Esophagus squamous epithelium (tissue), 5 donors: ENCODE data around the gene SESTD1. TPM values are rescaled to one million over a fixed set of nuclear protein-coding genes. Genes with fewer than 3 reads are reported as not detected.

Experiments used
- DNase-seq: peaks from one replicate; lab custom pipeline; 2025; lab: John Stamatoyannopoulos, UW
- H3K27ac ChIP-seq, 4 donors: fragments of 200-600 bp; sonication (generic); one replicate each; pipeline ENCODE4 v1.5.1; 2016 to 2019; ENCODE audit warnings: mild to moderate bottlenecking in 1 of 4
- H3K27me3 ChIP-seq, 4 donors: fragments of 200-600 bp; sonication (generic); 1 replicate in 3 of 4; 2 replicates in 1 of 4; pipeline versions ENCODE4 v1.5.1 to v1.6.0; 2017 to 2021; ENCODE audit warnings: antibody characterized with exemption in 1 of 4
- H3K36me3 ChIP-seq, 3 donors: fragments of 200-600 bp; sonication (generic); one replicate each; pipeline ENCODE4 v1.5.1; 2016 to 2019
- H3K4me1 ChIP-seq, 3 donors: fragments of 200-600 bp; sonication (generic); one replicate each; pipeline ENCODE4 v1.5.1; 2017 to 2019
- H3K4me3 ChIP-seq, 4 donors: fragments of 200-600 bp; sonication (generic); 1 replicate in 3 of 4; 2 replicates in 1 of 4; pipeline ENCODE4 v1.5.1; 2016 to 2019; ENCODE audit warnings: mild to moderate bottlenecking in 2 of 4, moderate library complexity in 1 of 4
- H3K9me3 ChIP-seq, 3 donors: fragments of 200-600 bp; sonication (generic); one replicate each; pipeline ENCODE4 v1.5.1; 2016 to 2019
- POLR2A ChIP-seq, 4 donors: fragments of 450-650 bp; IDR thresholded peaks; one replicate each; pipeline ENCODE4 v1.6.1; 2017; ENCODE audit warnings: antibody characterized with exemption in 4 of 4, mild to moderate bottlenecking in 4 of 4, moderate library complexity in 3 of 4
- WGBS, 2 donors: methylation state at CpG; one replicate each; pipeline ENCODE4 v1.1.5; 2018; 5-methylcytosine and 5-hydroxymethylcytosine counted together
- intact Hi-C: fragments of 100-400 bp; cut with DNase I; formaldehyde crosslinking; loops from one replicate; pipeline ENCODE4 v1.15.0; 2022
- total RNA-seq, 4 donors: library from RNA; depleted of rRNA; stranded (reverse); fragments of >200 nt; gene quantifications; one replicate each; pipeline ENCODE4 v1.1.0, GENCODE V29; 2016
- TF ChIP-seq, protein P1 (sequence below), 6 experiments: fragments of 450-650 bp in 4 of 6; fragments of 200-600 bp in 2 of 6; sonication (generic) in 2 of 6; IDR thresholded peaks; one replicate each; pipeline ENCODE4 v1.5.1; 2016 to 2019; ENCODE audit warnings: antibody characterized with exemption in 6 of 6, mild to moderate bottlenecking in 4 of 6, moderate library complexity in 4 of 6
- donor health status: DM: yes; HTN: yes; CAD: no.

The SESTD1 gene
- total RNA-seq, 4 donors from 2014 or later: 5.0 to 22.9 (median 14.0) TPM

DNA sequence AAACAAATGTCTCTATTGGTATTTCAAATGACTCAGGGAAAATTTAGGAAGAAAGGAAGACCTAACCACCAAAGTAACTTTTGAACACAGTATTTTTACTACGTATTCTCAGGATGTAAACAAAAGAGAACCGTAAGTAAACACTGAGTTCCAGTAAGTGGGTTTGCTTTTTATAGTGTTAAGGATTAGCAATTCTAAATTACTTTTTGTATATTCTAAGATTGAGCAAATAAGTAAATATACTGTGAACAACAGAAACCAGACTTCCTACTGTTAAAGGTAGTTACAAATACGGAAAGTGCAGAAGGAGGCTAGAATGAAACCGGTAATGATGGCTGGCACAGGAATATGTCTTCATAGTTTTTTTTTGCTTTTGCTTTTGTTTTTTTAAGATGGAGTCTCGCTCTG is 31.5 kb downstream of the SESTD1 start:
- intact Hi-C loops: no loop called here
- TF ChIP-seq, protein P1, sequence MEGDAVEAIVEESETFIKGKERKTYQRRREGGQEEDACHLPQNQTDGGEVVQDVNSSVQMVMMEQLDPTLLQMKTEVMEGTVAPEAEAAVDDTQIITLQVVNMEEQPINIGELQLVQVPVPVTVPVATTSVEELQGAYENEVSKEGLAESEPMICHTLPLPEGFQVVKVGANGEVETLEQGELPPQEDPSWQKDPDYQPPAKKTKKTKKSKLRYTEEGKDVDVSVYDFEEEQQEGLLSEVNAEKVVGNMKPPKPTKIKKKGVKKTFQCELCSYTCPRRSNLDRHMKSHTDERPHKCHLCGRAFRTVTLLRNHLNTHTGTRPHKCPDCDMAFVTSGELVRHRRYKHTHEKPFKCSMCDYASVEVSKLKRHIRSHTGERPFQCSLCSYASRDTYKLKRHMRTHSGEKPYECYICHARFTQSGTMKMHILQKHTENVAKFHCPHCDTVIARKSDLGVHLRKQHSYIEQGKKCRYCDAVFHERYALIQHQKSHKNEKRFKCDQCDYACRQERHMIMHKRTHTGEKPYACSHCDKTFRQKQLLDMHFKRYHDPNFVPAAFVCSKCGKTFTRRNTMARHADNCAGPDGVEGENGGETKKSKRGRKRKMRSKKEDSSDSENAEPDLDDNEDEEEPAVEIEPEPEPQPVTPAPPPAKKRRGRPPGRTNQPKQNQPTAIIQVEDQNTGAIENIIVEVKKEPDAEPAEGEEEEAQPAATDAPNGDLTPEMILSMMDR (IDR thresholded peaks at IDR 0.05): no peak
- no peak for TF ChIP-seq POLR2A (IDR thresholded peaks at IDR 0.05)
- no peaks in the 10 kb centered on the region for H3K27me3 ChIP-seq
- H3K27ac ChIP-seq: no peak overlapping the region
- peaks cover 0 to 15% (median 8%) of the 10 kb centered on the region in 3 donors for H3K4me1 ChIP-seq
- no peak for DNase-seq
- no peak overlapping the region for H3K4me3 ChIP-seq
- 75 to 88% methylated on average over 5 of the region's 5 CpGs for WGBS, 2 donors
- H3K36me3 ChIP-seq: no peaks in the 10 kb centered on the region
- H3K9me3 ChIP-seq: no peaks in the 10 kb centered on the region

DNA sequence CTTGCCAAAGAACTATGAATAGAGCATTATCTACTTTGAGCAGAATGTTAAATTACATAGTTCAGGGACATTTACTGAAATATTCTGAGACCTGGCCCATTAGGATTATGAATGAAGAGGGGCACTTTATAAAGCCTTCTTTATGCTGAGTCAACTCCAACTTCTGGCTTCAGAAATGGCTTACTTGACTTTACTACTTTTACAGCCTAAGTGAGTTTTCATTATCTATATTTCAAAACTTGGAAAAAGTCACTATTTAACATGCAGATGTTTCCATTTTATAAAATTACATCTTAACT is 37.7 kb downstream of the SESTD1 start:
- Histone ChIP-seq H3K4me1 (peaks cover 0 to 4% (median 0%) of the 10 kb centered on the region in 3 donors), H3K4me3 (no peak overlapping the region), H3K36me3 (no peaks in the 10 kb centered on the region), H3K27me3 (no peaks in the 10 kb centered on the region), H3K27ac (no peak overlapping the region), H3K9me3 (no peaks in the 10 kb centered on the region)
- TF ChIP-seq POLR2A (IDR thresholded peaks at IDR 0.05): no peak
- TF ChIP-seq, protein P1 (IDR thresholded peaks at IDR 0.05): no peak
- no peak for DNase-seq
- intact Hi-C loops: loop anchor here (10.0 kb wide), 1 partner anchor 118 kb away; no protein-coding TSS in a partner anchor

DNA sequence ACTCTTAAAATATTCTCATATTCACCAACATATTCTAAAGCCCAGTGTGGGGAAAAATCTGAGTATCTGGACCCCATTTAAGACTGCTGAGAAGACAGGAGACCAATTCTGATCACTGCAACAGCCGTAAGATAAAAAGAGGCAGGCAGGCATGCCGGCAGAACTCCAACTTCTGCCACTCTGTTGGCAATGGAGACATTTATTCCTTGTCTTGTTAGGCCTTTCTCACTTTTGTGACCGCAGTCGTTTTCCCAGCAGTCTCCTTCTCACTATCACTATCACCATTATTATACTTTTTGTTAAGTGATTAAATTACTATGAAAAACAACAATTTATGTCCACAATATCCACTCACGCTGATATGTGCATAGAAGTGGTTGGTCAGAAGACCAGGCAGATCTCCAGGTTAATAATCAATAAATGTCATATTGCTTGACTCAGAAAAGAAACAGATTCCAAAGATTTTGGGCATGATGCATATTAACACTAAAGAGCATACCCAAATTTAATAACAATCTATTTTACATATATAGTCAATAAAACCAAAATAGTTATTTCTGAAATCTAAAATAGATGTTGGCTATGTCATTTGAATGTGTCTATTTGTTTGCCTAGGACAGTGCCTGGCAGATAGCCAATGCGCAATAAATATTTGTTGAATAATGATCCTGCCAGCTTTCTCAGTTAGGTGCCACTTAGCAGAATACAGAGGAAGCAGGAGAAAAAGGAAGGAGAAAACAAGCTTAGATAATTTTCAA is 38.2 kb downstream of the SESTD1 start:
- no peak for DNase-seq
- no peak overlapping the region for H3K27ac ChIP-seq
- intact Hi-C loops: loop anchor here (10.0 kb wide), 1 partner anchor 118 kb away; no protein-coding TSS in a partner anchor
- no peaks in the 10 kb centered on the region for H3K27me3 ChIP-seq
- no peaks in the 10 kb centered on the region for H3K36me3 ChIP-seq
- H3K9me3 ChIP-seq: no peaks in the 10 kb centered on the region
- H3K4me1 ChIP-seq: peaks cover 0 to 4% (median 0%) of the 10 kb centered on the region in 3 donors
- TF ChIP-seq POLR2A (IDR thresholded peaks at IDR 0.05): no peak
- TF ChIP-seq, protein P1 (IDR thresholded peaks at IDR 0.05): no peak
- WGBS, 2 donors: 88 to 90% methylated on average over 6 of the region's 6 CpGs
- H3K4me3 ChIP-seq: no peak overlapping the region

DNA sequence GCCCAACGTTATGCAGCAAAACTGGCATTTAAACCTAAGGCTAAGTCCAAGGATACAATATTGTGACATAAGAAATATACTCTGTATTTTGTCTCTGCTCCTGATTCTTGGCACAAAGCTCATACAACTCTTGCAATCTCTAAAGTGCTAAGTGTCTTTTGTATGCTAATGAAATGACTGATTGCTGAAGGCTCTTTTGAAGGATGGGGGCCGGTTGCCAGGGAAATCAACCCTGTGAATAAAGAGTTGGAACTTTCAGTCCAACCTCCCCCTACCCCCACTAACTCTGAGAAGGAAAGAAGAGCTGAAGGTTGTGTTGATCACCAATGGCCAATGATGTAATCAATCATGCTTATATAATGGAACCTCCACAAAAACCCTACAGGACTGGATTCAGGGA is 40.3 kb downstream of the SESTD1 start:
- Histone ChIP-seq H3K27me3 (no peaks in the 10 kb centered on the region), H3K9me3 (no peaks in the 10 kb centered on the region), H3K4me1 (no peaks in the 10 kb centered on the region), H3K36me3 (no peaks in the 10 kb centered on the region), H3K4me3 (no peak overlapping the region), H3K27ac (no peak overlapping the region)
- TF ChIP-seq, protein P1 (IDR thresholded peaks at IDR 0.05): no peak
- TF ChIP-seq POLR2A (IDR thresholded peaks at IDR 0.05): no peak
- intact Hi-C loops: loop anchor here (10.0 kb wide), 1 partner anchor 120 kb away; no protein-coding TSS in a partner anchor
- no peak for DNase-seq
- WGBS, 2 donors: 69 to 78% methylated on average over 2 of the region's 2 CpGs

DNA sequence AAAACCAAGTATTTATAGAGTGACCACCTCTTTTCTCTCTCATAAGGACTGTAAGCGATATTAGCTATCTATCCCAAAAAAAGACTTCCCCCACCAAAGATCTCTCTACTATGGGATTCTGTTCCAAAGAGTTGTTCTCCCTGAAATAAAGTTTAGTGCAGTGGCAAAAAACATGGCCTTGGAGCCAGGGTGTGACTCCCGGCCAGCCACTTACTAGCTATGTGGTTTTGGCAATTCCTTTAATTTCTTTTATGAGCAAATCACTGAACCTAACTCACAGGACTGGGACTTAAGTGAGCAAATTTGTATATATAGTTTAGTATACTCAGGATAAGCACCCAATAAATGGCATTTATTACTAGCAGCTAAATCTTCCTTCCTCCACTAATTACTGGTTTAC is 42.6 kb downstream of the SESTD1 start:
- no peak for DNase-seq
- no peak overlapping the region for H3K27ac ChIP-seq
- 77 to 89% methylated on average over 2 of the region's 2 CpGs for WGBS, 2 donors
- H3K4me3 ChIP-seq: no peak overlapping the region
- TF ChIP-seq, protein P1 (IDR thresholded peaks at IDR 0.05): no peak
- TF ChIP-seq POLR2A (IDR thresholded peaks at IDR 0.05): no peak
- no peaks in the 10 kb centered on the region for H3K9me3 ChIP-seq
- H3K4me1 ChIP-seq: no peaks in the 10 kb centered on the region
- no peaks in the 10 kb centered on the region for H3K27me3 ChIP-seq
- intact Hi-C loops: loop anchor here (10.0 kb wide), 1 partner anchor 123 kb away; no protein-coding TSS in a partner anchor
- no peaks in the 10 kb centered on the region for H3K36me3 ChIP-seq
